A549 (cell line): ENCODE measurements around the gene ABCC5. TPM values are rescaled to one million over a fixed set of nuclear protein-coding genes. Genes with fewer than 3 reads are reported as not detected.

ENCODE experiments used
- ATAC-seq, 2 experiments: fragments of 200-7000 bp in 1 of 2; fragments of >200 bp in 1 of 2; cut with Nextera tagmentation in 1 of 2; cut with Tn5 transposase in 1 of 2; 3 replicates each; pipeline versions ENCODE4 v1.8.0 to v1.9.1; 2018 to 2020; ENCODE audit warnings: mild to moderate bottlenecking in 1 of 2, moderate library complexity in 1 of 2
- CTCF ChIA-PET: fragments of 300-600 bp; sonication (Branson Sonifier 250); formaldehyde crosslinking; extraction: SDS; loops from one replicate; lab custom pipeline; 2021; ENCODE audit warnings: antibody characterized with exemption, inconsistent platforms; lab: Yijun Ruan, JAX
- POLR2A ChIA-PET: fragments of 350-600 bp; formaldehyde crosslinking; extraction: SDS; loops from one replicate; lab custom pipeline; 2021; ENCODE audit warnings: antibody characterized with exemption, inconsistent platforms; lab: Yijun Ruan, JAX
- DNase-seq, 2 experiments: peaks; one replicate each; pipeline versions ENCODE4 v3.0.0 to v3.0.0-alpha.2; 2011 to 2016; ENCODE audit warnings: low read depth in 1 of 2, low spot score in 1 of 2
- FAIRE-seq: peaks from 2 replicates; lab custom pipeline; 2011; peaks lifted over from hg19 to GRCh38; lab: Jason Lieb, UNC
- H3K27ac ChIP-seq, 2 experiments: fragments of >200 bp; sonication (Bioruptor Twin); formaldehyde crosslinking; 3 replicates each; pipeline ENCODE4 v1.5.1; 2016 to 2017
- H3K4me1 ChIP-seq: fragments of >200 bp; sonication (Bioruptor Twin); formaldehyde crosslinking; 3 replicates; pipeline ENCODE4 v1.6.1; 2016
- H3K4me2 ChIP-seq: fragments of >200 bp; sonication (Bioruptor Twin); formaldehyde crosslinking; 3 replicates; pipeline ENCODE4 v1.6.1; 2016
- H3K4me3 ChIP-seq: fragments of >200 bp; sonication (Bioruptor Twin); formaldehyde crosslinking; 3 replicates; pipeline ENCODE4 v1.5.1; 2016
- H3K9me3 ChIP-seq: fragments of >200 bp; sonication (Bioruptor Twin); formaldehyde crosslinking; 3 replicates; pipeline ENCODE4 v1.6.1; 2016
- BCL3 ChIP-seq: fragments of >200 bp; sonication (Bioruptor Twin); formaldehyde crosslinking; IDR thresholded peaks from 3 replicates; pipeline ENCODE4 v1.6.1; 2016
- BHLHE40 ChIP-seq: IDR thresholded peaks from 2 replicates; pipeline ENCODE4 v1.6.1; 2012; ENCODE audit warnings: low read depth, low read length, inconsistent platforms
- CBX2 ChIP-seq: fragments of 200-600 bp; sonication (generic); IDR thresholded peaks from 2 replicates; pipeline ENCODE4 v1.6.1; 2016; ENCODE audit warnings: low read depth, mild to moderate bottlenecking, borderline replicate concordance
- CBX8 ChIP-seq: fragments of 200-600 bp; sonication (generic); IDR thresholded peaks from 2 replicates; pipeline ENCODE4 v1.6.1; 2016
- EHF ChIP-seq: fragments of 250-450 bp; sonication (Bioruptor Pico); IDR thresholded peaks from 2 replicates; pipeline ENCODE4 v1.5.0; 2020; ENCODE audit warnings: mild to moderate bottlenecking
- EP300 ChIP-seq, 2 experiments: fragments of >200 bp; sonication (Bioruptor Twin); formaldehyde crosslinking; IDR thresholded peaks; 2 replicates in 1 of 2; 3 replicates in 1 of 2; pipeline ENCODE4 v1.6.1; 2016 to 2017
- FOSB ChIP-seq: fragments of 250-450 bp; sonication (Bioruptor Pico); IDR thresholded peaks from 2 replicates; pipeline ENCODE4 v1.5.0; 2020; ENCODE audit warnings: mild to moderate bottlenecking, moderate library complexity
- FOSL2 ChIP-seq, 2 experiments: fragments of 450-650 bp in 1 of 2; fragments of >200 bp in 1 of 2; sonication (Bioruptor Twin) in 1 of 2; formaldehyde crosslinking; IDR thresholded peaks; 2 replicates each; pipeline versions ENCODE4 v1.5.0 to v1.6.1; 2016 to 2020; ENCODE audit warnings: mild to moderate bottlenecking in 1 of 2, moderate library complexity in 1 of 2
- GATA3 ChIP-seq: IDR thresholded peaks from 2 replicates; pipeline ENCODE4 v1.6.1; 2012; ENCODE audit warnings: borderline replicate concordance
- HEYL ChIP-seq: fragments of 250-450 bp; sonication (Bioruptor Pico); IDR thresholded peaks from 2 replicates; pipeline ENCODE4 v1.8.0; 2021; ENCODE audit warnings: mild to moderate bottlenecking, moderate library complexity
- HOXB5 ChIP-seq: fragments of 250-450 bp; sonication (Bioruptor Pico); IDR thresholded peaks from 2 replicates; pipeline ENCODE4 v1.5.0; 2020; ENCODE audit warnings: mild to moderate bottlenecking, moderate library complexity
- JUN ChIP-seq, 2 experiments: fragments of >200 bp; sonication (Bioruptor Twin); formaldehyde crosslinking; IDR thresholded peaks; 2 replicates in 1 of 2; 3 replicates in 1 of 2; pipeline ENCODE4 v1.6.1; 2016 to 2017
- KDM1A ChIP-seq: fragments of 200-600 bp; sonication (generic); IDR thresholded peaks from 2 replicates; pipeline ENCODE4 v1.6.1; 2016; ENCODE audit warnings: low read depth, mild to moderate bottlenecking
- KDM5A ChIP-seq: fragments of 200-600 bp; sonication (generic); IDR thresholded peaks from 2 replicates; pipeline ENCODE4 v1.6.1; 2016; ENCODE audit warnings: antibody characterized with exemption, mild to moderate bottlenecking
- MAFK ChIP-seq: fragments of 450-650 bp; IDR thresholded peaks from 2 replicates; pipeline ENCODE4 v1.6.1; 2014; ENCODE audit not compliant: partially characterized antibody
- MYC ChIP-seq: IDR thresholded peaks from 2 replicates; pipeline ENCODE4 v1.6.1; 2012; ENCODE audit warnings: mild to moderate bottlenecking, inconsistent platforms, low read length, improper control_type of control experiment, borderline replicate concordance
- NFE2L2 ChIP-seq: fragments of 150-350 bp; conservative IDR thresholded peaks from 2 replicates; pipeline ENCODE4 v1.6.1; 2014; ENCODE audit warnings: low read length
- NR3C1 ChIP-seq: fragments of >200 bp; sonication (Bioruptor Twin); formaldehyde crosslinking; IDR thresholded peaks from 3 replicates; pipeline ENCODE4 v1.6.1; 2017
- PBX3 ChIP-seq: IDR thresholded peaks from 2 replicates; pipeline ENCODE4 v1.6.1; 2012
- POLR2A ChIP-seq: IDR thresholded peaks from 2 replicates; pipeline ENCODE4 v1.6.1; 2012; ENCODE audit warnings: mild to moderate bottlenecking, low read length
- RNF2 ChIP-seq: fragments of 200-600 bp; sonication (generic); IDR thresholded peaks from 2 replicates; pipeline ENCODE4 v1.6.1; 2016; ENCODE audit warnings: low read depth, mild to moderate bottlenecking, antibody characterized with exemption, moderate library complexity, borderline replicate concordance
- TFCP2L1 ChIP-seq: fragments of 250-450 bp; sonication (Bioruptor Pico); IDR thresholded peaks from 2 replicates; pipeline ENCODE4 v1.5.0; 2021; ENCODE audit warnings: mild to moderate bottlenecking
- WGBS: methylation state at CpG from one replicate; pipeline ENCODE4 v1.1.6; 2017; ENCODE audit errors: missing lambda C conversion rate; 5-methylcytosine and 5-hydroxymethylcytosine counted together
- polyA plus RNA-seq, 4 experiments: library from polyadenylated mRNA; depleted of rRNA in 3 of 4; stranded (reverse); fragments of >200 nt; fragmentation: RNase III in 1 of 4; extraction: RNeasy Plus Mini Kit Qiagen cat#74134 plus additional on column Dnase treatment in 1 of 4; gene quantifications; 2 replicates in 3 of 4; 3 replicates in 1 of 4; pipeline ENCODE4 v1.2.3, GENCODE V29; 2011 to 2017
- TF ChIP-seq, protein P1 (sequence below): fragments of >200 bp; sonication (Bioruptor Twin); formaldehyde crosslinking; IDR thresholded peaks from 2 replicates; pipeline ENCODE4 v1.6.1; 2016

ABCC5 gene
- polyA plus RNA-seq, 2 of the 4 experiments (the other 2 are of a cell fraction): 14.2 to 20.7 TPM

DNA sequence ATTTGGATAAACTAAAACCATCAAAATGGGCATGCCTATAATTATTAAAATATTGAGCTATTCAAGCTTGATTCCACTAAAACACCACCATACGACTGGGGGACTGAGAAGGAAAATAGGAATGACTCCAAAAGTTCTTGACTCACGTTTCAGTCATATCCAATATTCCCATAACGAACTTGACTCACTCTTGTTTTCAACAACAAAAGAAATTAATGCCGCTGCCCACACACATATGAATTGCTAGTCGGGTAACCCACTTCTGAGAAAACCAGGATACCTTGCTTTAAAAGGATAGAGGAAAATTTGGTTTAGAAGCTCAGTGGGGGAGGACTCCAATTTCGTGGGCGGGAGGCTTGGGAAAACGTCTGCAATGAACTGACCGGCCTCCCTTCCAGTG is 40.3 kb upstream of the ABCC5 start:
- CTCF ChIA-PET: interaction anchor here (0.9 kb wide), 1 partner anchor 18 kb away, joined by 3 read pairs; no protein-coding TSS in a partner anchor
- WGBS: 54% methylated on average over 9 of the region's 9 CpGs
- no peak overlapping the region for H3K4me3 ChIP-seq
- DNase-seq (no peak), ATAC-seq (no peak), FAIRE-seq (no peak)
- H3K9me3 ChIP-seq: no peaks in the 10 kb centered on the region
- no peak overlapping the region for H3K27ac ChIP-seq
- POLR2A ChIA-PET: no interaction called here
- H3K4me2 ChIP-seq: no peak overlapping the region
- TF ChIP-seq POLR2A (no peak), MYC (no peak), NR3C1 (no peak), NFE2L2 (no peak), HOXB5 (CRISPR knock-in tag) (no peak), KDM5A (no peak)
- no peaks in the 10 kb centered on the region for H3K4me1 ChIP-seq

DNA sequence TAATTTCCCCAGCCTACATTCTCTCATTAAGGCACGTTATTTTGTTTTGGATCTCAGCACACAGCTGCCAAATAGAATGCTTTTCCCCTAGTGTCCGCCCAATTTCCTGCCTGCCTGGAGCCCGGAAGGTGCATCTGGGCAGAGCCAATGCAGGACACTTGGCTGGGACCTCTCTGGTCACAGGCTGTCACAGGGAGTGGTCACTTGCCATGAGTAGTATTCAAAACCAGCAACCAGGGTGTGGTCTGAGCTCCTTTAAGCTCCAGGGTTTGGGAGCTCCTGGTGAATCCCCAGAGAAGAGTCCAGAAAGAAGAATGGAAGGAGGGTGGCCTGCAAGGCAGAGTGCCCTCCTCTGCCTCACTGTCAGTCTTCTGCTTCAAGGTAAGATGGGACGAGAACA is 35.1 kb upstream of the ABCC5 start, which contains the start of gene HTR3C:
Gene HTR3C, plus strand, starts transcription at position 281 of the 400 bp plus-strand sequence. Its CDS starts 34 bp downstream, at position 315.
- H3K9me3 ChIP-seq: no peaks in the 10 kb centered on the region
- 28% methylated on average over 4 of the region's 4 CpGs for WGBS
- no peak within 1 kb of the TSS for H3K4me2 ChIP-seq
- no peak for FAIRE-seq
- no peak for DNase-seq
- ChIA-PET CTCF (interaction anchor here (1.0 to 1.1 kb wide), 2 partner anchors 35 to 236 kb away, joined by 3 read pairs; partner anchors contain the start of gene ABCC5), POLR2A (no interaction called here)
- H3K4me1 ChIP-seq: no peaks in the 10 kb centered on the region
- ATAC-seq: no peak
- no peak within 1 kb of the TSS for H3K4me3 ChIP-seq
- H3K27ac ChIP-seq: no peak within 1 kb of the TSS
- TF ChIP-seq CBX2 (no peak), GATA3 (no peak), EHF (CRISPR knock-in tag) (no peak), JUN (IDR thresholded peaks at IDR 0.05) (no peak), MAFK (no peak), CBX8 (no peak), KDM1A (no peak), PBX3 (no peak)

DNA sequence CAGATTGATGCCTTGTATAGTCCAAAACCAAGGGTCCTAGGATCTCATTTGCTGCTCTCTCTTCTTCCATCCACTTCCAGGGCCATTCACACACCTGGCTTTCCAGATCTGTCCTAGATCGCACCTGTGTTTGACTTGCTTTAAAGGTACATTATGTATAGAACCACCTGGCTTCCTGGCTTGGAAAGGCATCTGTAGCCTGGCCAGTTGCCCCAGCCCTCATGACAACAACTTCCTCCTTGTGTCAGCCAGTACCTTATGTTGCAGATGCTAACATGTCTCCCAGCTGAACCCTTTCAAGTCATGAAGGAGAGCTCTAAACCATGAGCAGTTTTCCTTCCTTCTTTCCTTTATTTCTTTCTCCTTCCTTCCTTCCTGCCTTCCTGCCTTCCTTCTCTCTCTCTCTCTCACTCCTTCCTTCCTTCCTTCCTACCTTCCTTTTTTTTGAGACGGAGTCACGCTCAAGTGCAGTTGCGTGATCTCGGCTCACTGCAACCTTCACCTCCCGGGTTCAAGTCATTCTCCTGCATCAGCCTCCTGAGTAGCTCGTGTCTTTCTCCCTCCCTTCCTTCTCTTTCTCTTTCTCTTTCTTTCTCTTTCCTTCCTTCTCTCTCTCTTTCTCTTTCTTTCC is 32.6 kb upstream of the ABCC5 start:
- ChIA-PET POLR2A (no interaction called here), CTCF (no interaction called here)
- H3K9me3 ChIP-seq: no peaks in the 10 kb centered on the region
- WGBS: 57% methylated on average over 7 of the region's 7 CpGs
- H3K4me2 ChIP-seq: no peak overlapping the region
- ATAC-seq: no peak
- H3K27ac ChIP-seq: no peak overlapping the region
- H3K4me3 ChIP-seq: no peak overlapping the region
- no peaks in the 10 kb centered on the region for H3K4me1 ChIP-seq
- TF ChIP-seq, protein P1, sequence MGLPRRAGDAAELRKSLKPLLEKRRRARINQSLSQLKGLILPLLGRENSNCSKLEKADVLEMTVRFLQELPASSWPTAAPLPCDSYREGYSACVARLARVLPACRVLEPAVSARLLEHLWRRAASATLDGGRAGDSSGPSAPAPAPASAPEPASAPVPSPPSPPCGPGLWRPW: no peak
- TF ChIP-seq KDM1A: no peak
- no peak for TF ChIP-seq FOSB (CRISPR knock-in tag)
- no peak for TF ChIP-seq BCL3
- TF ChIP-seq RNF2: no peak
- TF ChIP-seq GATA3: no peak
- no peak for TF ChIP-seq HEYL (CRISPR knock-in tag)
- TF ChIP-seq EP300 (IDR thresholded peaks at IDR 0.05): no peak
- TF ChIP-seq BHLHE40: no peak
- TF ChIP-seq FOSL2 (IDR thresholded peaks at IDR 0.05): no peak
- TF ChIP-seq FOSL2 (CRISPR knock-in tag; IDR thresholded peaks at IDR 0.05): no peak
- TF ChIP-seq TFCP2L1 (CRISPR knock-in tag): no peak
- TF ChIP-seq, all 56 proteins: peak for 0
- no peak for DNase-seq
- no peak for FAIRE-seq
